Chondrocyte (in vitro differentiated cells): ENCODE results near the gene MR1. TPM values are rescaled to one million over a fixed set of nuclear protein-coding genes. Genes with fewer than 3 reads are reported as not detected.
A peak's percentile ranks its signal among the peaks of the same experiment; 100 is the strongest.

Experiments used
- DNase-seq: peaks from one replicate; pipeline ENCODE4 v3.0.0; 2021; ENCODE audit warnings: mixed read lengths, low spot score
- H3K27ac Mint-ChIP-seq: one replicate; pipeline ENCODE4 v1.8.0; 2021; ENCODE audit warnings: mild to moderate bottlenecking, moderate library complexity, mixed read lengths; ENCODE audit not compliant: unreplicated experiment
- H3K27me3 Mint-ChIP-seq: 2 replicates; pipeline ENCODE4 v1.8.0; 2021; ENCODE audit warnings: low read depth, mixed read lengths
- H3K36me3 Mint-ChIP-seq: 2 replicates; pipeline ENCODE4 v1.8.0; 2021; ENCODE audit warnings: low read depth, mixed read lengths
- H3K4me1 Mint-ChIP-seq: 2 replicates; pipeline ENCODE4 v1.8.0; 2021; ENCODE audit warnings: low read depth, mild to moderate bottlenecking, mixed read lengths
- H3K4me3 Mint-ChIP-seq: one replicate; pipeline ENCODE4 v1.8.0; 2021; ENCODE audit warnings: mild to moderate bottlenecking, moderate library complexity, mixed read lengths; ENCODE audit not compliant: unreplicated experiment
- H3K9me3 Mint-ChIP-seq: 2 replicates; pipeline ENCODE4 v1.8.0; 2021; ENCODE audit warnings: low read depth, mixed read lengths
- long read RNA-seq: library from polyadenylated mRNA; stranded (forward); transcript quantifications from one replicate; pipeline ENCODE4 v2.0.0, GENCODE V29; 2021
- total RNA-seq: library from RNA; stranded (reverse); gene quantifications from 3 replicates; pipeline ENCODE4 v1.2.1, GENCODE V29; 2021
- TF ChIP-seq, protein P1 (sequence below): fragments of 200-600 bp; sonication (generic); IDR thresholded peaks from 2 replicates; pipeline ENCODE4 v1.5.0; 2021; ENCODE audit warnings: antibody characterized with exemption, mild to moderate bottlenecking, moderate library complexity

MR1 gene
- 2.7 to 3.9 TPM (median 3.8 TPM) in 3 replicates for total RNA-seq
- long read RNA-seq, partial matches to known transcripts, result 0 of 3 reads
- long read RNA-seq, other reads (novel, unspliced or antisense), result 1 of 3 reads

DNA sequence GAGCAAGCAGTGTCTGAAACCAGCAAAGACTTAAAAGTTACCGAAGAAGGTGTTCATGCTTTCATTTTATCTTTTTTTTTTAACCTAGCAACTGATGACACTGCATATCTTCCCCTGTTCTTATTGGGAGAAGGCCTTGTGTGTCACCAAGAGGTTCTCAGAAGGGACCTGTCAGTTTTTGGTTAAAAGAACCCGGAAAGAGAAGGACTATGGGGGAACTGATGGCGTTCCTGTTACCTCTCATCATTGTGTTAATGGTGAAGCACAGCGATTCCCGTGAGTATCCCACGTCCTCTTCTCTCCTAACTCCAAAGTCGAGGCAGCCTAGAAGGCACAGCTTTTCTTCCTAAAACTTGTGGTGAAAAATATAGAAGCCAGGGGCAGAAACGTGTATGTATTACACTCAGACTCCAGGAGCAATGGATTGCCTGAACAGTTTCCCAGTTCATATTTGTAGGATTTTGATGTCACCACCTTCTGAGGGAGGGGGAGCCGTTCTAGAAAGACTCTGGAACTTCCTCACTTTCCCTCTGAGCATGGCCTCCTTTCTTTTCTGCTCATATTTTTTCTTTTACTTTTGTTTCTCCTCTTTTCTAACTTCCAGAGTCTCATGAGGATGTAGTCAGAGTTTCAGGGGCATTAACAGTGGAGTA is at the start of gene MR1:
Gene MR1, plus strand, starts transcription at position 185 of the 653 bp plus-strand sequence. Its CDS starts 25 bp downstream, at position 210.
- TF ChIP-seq, protein P1, sequence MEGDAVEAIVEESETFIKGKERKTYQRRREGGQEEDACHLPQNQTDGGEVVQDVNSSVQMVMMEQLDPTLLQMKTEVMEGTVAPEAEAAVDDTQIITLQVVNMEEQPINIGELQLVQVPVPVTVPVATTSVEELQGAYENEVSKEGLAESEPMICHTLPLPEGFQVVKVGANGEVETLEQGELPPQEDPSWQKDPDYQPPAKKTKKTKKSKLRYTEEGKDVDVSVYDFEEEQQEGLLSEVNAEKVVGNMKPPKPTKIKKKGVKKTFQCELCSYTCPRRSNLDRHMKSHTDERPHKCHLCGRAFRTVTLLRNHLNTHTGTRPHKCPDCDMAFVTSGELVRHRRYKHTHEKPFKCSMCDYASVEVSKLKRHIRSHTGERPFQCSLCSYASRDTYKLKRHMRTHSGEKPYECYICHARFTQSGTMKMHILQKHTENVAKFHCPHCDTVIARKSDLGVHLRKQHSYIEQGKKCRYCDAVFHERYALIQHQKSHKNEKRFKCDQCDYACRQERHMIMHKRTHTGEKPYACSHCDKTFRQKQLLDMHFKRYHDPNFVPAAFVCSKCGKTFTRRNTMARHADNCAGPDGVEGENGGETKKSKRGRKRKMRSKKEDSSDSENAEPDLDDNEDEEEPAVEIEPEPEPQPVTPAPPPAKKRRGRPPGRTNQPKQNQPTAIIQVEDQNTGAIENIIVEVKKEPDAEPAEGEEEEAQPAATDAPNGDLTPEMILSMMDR, result no peak
- no peaks in the 10 kb centered on the region for H3K27me3 Mint-ChIP-seq
- no peaks in the 10 kb centered on the region for H3K36me3 Mint-ChIP-seq
- peaks cover 16% of the 10 kb centered on the region for H3K4me1 Mint-ChIP-seq
- H3K9me3 Mint-ChIP-seq, result no peaks in the 10 kb centered on the region
- H3K4me3 Mint-ChIP-seq, result peak within 1 kb of the TSS; percentile 58
- DNase-seq, result no peak
- H3K27ac Mint-ChIP-seq, result peak within 1 kb of the TSS; percentile 95

DNA sequence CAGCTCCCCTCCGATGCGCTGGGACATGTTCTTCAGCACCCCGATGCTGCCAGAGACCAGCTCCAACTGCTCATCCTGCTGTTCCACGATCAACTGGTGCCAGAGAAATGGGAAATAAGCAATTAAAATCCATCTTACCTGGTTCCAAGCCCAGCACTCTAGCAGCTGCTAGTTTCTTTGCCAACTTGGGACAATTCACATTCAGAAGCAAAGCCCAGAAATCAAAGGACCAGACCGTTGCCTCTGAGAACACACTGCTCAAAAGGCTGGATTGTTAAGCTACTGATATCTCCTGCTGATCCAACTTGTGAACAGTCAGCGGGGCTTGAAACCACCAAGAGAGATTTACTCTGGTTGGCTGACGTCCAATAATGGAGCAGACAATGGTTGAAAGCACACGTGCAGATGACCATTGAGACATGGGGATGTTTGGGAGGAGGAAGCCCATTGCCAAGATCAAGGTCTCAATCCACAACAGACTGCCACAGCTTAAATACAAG is 45.5 kb upstream of the MR1 start:
- H3K27ac Mint-ChIP-seq, result no peak overlapping the region
- no peak overlapping the region for H3K4me3 Mint-ChIP-seq
- no peaks in the 10 kb centered on the region for H3K4me1 Mint-ChIP-seq
- TF ChIP-seq, protein P1, result no peak
- H3K9me3 Mint-ChIP-seq, result no peaks in the 10 kb centered on the region
- DNase-seq, result no peak
- no peaks in the 10 kb centered on the region for H3K27me3 Mint-ChIP-seq
- peaks cover 46% of the 10 kb centered on the region for H3K36me3 Mint-ChIP-seq

DNA sequence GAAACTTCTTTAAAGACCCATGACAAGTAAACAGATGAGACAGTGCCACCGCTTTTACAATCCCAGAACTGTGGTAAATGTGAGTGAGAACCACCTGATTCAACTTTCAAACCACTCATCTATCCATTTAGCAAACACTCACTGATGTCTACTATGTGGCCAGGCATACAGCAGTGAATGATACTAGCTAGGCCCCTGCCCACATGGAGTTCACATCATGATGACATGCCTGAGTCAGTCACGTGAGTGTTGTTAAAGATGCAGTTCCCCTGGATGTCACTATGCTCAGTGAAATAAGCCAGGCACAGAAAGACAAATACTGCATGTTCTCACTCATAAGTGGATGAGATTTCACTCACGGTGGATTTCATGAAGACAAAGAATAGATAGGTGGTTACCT is 39.5 kb upstream of the MR1 start:
- no peaks in the 10 kb centered on the region for H3K9me3 Mint-ChIP-seq
- H3K4me1 Mint-ChIP-seq, result peaks cover 14% of the 10 kb centered on the region
- DNase-seq, result no peak
- H3K4me3 Mint-ChIP-seq, result no peak overlapping the region
- TF ChIP-seq, protein P1, result no peak
- no peak overlapping the region for H3K27ac Mint-ChIP-seq
- no peaks in the 10 kb centered on the region for H3K27me3 Mint-ChIP-seq
- H3K36me3 Mint-ChIP-seq, result peaks cover 29% of the 10 kb centered on the region

DNA sequence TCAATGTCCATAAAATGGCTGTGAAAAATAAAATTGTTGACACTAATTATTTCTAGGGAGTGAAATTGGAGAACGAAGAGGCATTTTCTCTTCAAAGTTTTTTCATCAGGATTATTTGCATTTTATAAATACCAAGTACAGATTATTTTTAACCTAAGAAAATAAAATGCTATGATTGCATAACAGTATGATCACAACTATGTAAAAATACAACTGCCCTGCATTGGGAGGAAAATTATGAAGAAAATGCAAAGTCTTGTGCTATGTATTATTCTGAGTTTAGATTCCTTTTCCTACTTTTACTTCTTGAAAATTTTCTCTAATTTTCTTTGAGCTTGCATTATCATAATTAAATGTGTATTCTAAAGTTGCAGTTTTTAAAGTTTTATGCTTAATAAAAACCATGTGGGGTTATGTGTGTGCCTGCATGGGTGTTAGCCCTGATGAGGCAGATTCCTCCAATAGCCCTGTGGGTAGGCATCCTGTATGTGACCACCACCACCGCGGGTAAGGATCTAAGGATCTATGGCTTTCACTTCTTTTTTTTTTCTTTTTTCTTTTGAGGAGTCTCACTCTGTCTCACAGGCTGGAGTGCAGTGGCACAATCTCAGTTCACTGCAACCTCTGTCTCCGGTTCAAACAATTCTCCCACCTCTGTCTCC is 35.8 kb upstream of the MR1 start:
- peak overlapping the region; percentile 49 for H3K27ac Mint-ChIP-seq

More for the DNA sequence above, 35.8 kb upstream of the MR1 start:
- H3K4me3 Mint-ChIP-seq, result no peak overlapping the region
- TF ChIP-seq, protein P1, result no peak
- peaks cover 19% of the 10 kb centered on the region for H3K4me1 Mint-ChIP-seq
- no peak for DNase-seq
- no peaks in the 10 kb centered on the region for H3K27me3 Mint-ChIP-seq
- no peaks in the 10 kb centered on the region for H3K9me3 Mint-ChIP-seq
- peaks cover 21% of the 10 kb centered on the region for H3K36me3 Mint-ChIP-seq
